Measurements from ENCODE around the gene PARVG. TPM values are rescaled to one million over a fixed set of nuclear protein-coding genes. Genes with fewer than 3 reads are reported as not detected.

The PARVG gene
- total RNA-seq, 1 donor from 2014 or later, result not detected

DNA sequence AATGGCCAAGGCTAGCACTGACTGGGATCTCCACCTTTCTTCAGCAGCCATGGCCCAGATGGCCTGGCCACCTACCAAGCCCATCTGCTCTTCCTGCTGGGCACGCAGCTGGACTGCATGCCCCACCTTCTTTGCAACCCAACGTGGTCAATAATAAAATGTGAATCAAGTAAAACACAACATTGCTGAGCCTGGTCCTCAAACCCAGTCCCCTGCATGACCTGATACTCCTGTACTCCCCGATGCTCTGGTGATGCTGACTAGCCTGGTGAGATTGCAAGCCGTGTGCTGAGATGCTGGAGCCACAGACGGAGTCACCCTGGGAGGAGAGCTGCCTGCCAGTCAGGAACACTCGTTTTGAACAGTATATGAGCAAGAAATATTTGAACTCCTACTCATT lies 34.0 kb downstream of the PARVG start:
- Histone ChIP-seq H3K27me3 (ENCODE audit: control insufficient read depth, insufficient read depth, low read length) (no peaks in the 10 kb centered on the region), H3K4me3 (ENCODE audit: low read depth, low read length) (no peak overlapping the region), H3K36me3 (ENCODE audit: control insufficient read depth, insufficient read depth, low read length) (no peaks in the 10 kb centered on the region)
- FAIRE-seq, result no peak
- TF ChIP-seq, protein P1, sequence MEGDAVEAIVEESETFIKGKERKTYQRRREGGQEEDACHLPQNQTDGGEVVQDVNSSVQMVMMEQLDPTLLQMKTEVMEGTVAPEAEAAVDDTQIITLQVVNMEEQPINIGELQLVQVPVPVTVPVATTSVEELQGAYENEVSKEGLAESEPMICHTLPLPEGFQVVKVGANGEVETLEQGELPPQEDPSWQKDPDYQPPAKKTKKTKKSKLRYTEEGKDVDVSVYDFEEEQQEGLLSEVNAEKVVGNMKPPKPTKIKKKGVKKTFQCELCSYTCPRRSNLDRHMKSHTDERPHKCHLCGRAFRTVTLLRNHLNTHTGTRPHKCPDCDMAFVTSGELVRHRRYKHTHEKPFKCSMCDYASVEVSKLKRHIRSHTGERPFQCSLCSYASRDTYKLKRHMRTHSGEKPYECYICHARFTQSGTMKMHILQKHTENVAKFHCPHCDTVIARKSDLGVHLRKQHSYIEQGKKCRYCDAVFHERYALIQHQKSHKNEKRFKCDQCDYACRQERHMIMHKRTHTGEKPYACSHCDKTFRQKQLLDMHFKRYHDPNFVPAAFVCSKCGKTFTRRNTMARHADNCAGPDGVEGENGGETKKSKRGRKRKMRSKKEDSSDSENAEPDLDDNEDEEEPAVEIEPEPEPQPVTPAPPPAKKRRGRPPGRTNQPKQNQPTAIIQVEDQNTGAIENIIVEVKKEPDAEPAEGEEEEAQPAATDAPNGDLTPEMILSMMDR (IDR thresholded peaks at IDR 0.05; ENCODE audit: insufficient read depth, low read length, severe bottlenecking), result no peak
- DNase-seq (ENCODE audit: low read depth), result no peak

DNA sequence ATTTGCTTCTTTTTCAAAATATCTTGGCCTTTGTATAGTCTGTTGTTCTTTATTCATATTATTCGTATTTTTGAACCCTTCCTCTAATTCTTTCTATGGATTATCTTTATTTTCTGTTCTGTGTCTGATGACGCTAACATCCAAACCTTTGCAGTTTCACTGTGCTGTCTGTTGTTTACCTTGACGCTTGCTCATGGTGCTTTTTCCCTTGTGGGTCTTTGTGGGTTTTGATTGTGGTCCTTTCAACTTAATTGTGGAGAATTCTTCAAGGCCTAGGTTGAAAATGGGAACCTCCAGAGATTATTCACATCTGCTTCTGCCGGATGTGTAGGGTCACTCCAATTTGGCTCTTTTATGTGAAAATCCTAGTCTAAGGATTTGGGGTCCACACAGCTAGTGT lies 34.6 kb downstream of the PARVG start:
- TF ChIP-seq, protein P1 (IDR thresholded peaks at IDR 0.05; ENCODE audit: insufficient read depth, low read length, severe bottlenecking), result no peak

DNA sequence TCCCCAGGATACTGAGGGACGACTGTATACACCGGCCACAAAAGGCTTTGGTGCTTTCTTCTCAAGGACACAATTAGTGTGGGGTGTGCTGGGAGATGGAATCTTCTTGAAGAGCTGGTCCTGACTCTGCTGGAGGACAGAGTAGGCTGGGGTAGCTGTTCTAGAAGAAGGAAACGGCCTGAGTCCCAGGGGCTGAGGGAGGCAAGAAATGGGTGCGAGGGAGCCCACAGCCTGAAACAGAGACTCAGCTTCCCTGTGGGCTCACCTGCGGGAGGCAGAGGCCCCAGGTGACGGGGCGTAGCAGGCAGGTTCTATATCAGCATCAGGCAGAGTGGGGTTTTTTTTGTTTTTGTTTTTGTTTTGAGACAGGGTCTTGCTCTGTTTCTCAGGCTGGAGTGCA lies 36.6 kb downstream of the PARVG start:
- no peaks in the 10 kb centered on the region for H3K36me3 ChIP-seq (ENCODE audit: control insufficient read depth, insufficient read depth, low read length)
- TF ChIP-seq, protein P1 (IDR thresholded peaks at IDR 0.05; ENCODE audit: insufficient read depth, low read length, severe bottlenecking), result no peak
- DNase-seq (ENCODE audit: low read depth), result no peak
- H3K4me3 ChIP-seq (ENCODE audit: low read depth, low read length), result no peak overlapping the region
- no peak for FAIRE-seq
- no peaks in the 10 kb centered on the region for H3K27me3 ChIP-seq (ENCODE audit: control insufficient read depth, insufficient read depth, low read length)

More for the DNA sequence above, 34.6 kb downstream of the PARVG start:
- Histone ChIP-seq H3K4me3 (ENCODE audit: low read depth, low read length) (no peak overlapping the region), H3K36me3 (ENCODE audit: control insufficient read depth, insufficient read depth, low read length) (no peaks in the 10 kb centered on the region), H3K27me3 (ENCODE audit: control insufficient read depth, insufficient read depth, low read length) (no peaks in the 10 kb centered on the region)
- no peak for DNase-seq (ENCODE audit: low read depth)
- FAIRE-seq, result no peak

DNA sequence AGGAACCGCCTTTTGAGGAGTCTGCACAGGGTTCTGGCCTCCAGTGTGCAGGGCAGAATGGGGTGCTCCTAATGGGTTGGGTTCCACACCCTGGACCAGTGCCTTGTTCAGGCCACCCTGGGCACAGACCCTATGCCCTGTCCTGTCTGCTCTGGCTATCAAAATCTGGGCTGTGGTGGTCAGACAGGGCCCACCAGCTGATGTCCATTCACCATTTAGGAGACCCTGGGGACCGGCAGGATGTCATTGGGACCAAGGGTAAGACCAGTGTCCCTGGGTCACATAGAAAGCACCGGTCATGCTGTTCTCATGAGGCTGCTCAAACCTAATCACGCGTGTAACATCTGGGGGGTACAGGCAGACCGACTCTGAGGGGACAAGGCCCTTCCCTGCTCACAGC lies 37.3 kb downstream of the PARVG start:
- no peaks in the 10 kb centered on the region for H3K27me3 ChIP-seq (ENCODE audit: control insufficient read depth, insufficient read depth, low read length)
- FAIRE-seq, result no peak
- TF ChIP-seq, protein P1 (IDR thresholded peaks at IDR 0.05; ENCODE audit: insufficient read depth, low read length, severe bottlenecking), result no peak
- no peak overlapping the region for H3K4me3 ChIP-seq (ENCODE audit: low read depth, low read length)
- DNase-seq (ENCODE audit: low read depth), result no peak
- no peaks in the 10 kb centered on the region for H3K36me3 ChIP-seq (ENCODE audit: control insufficient read depth, insufficient read depth, low read length)

DNA sequence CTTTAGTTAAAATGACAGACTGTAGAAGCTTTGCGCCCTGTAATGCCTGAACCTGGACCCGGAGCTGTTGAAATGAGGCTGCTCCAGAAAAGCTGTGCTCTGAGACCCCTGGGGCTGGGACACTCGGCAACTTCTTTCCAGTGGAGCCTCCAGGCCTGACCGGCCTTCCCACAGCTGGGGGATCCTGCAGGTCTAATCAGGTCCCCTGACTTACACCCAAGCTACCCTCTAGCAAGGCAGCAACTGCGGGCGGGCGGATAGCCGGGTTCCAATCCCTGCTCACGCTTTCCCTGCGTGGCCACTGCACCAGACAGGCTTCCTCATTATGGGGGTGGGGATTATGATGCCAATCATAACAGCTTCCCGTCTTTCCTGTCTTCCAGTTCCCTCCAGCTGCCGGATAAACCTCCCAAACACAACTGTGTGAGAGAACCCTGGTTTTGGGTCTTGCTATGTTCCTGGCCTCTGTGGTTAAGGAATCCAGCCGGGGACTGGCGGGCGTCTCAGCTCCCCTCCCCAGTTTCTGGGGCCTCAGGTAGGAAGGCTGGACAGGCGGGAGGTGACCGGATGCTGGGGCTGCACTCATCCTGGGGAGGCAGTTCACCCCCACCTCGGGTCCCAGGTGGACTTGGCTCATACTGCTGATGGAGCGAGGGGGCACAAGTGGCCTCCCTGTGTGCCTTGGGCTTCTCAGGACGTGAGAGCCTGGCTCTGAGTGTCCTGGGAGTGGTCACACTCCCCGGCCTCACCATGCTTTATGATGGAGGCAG lies 38.6 kb downstream of the PARVG start:
- DNase-seq (ENCODE audit: low read depth), result no peak
- no peak overlapping the region for H3K4me3 ChIP-seq (ENCODE audit: low read depth, low read length)
- no peak for FAIRE-seq
- H3K27me3 ChIP-seq (ENCODE audit: control insufficient read depth, insufficient read depth, low read length), result no peaks in the 10 kb centered on the region
- TF ChIP-seq, protein P1 (IDR thresholded peaks at IDR 0.05; ENCODE audit: insufficient read depth, low read length, severe bottlenecking), result no peak
- H3K36me3 ChIP-seq (ENCODE audit: control insufficient read depth, insufficient read depth, low read length), result no peaks in the 10 kb centered on the region

All from bronchial epithelial cell (primary cell).